ENCODE measurements around the gene IGFALS. TPM values are rescaled to one million over a fixed set of nuclear protein-coding genes. Genes with fewer than 3 reads are reported as not detected.

The IGFALS gene
- total RNA-seq, 2 donors from 2014 or later, result 0.28 to 0.54 TPM

GRCh38 chr16:1749152-1750117 is 44.1 kb downstream of the IGFALS start:
- no peak overlapping the region for H3K4me3 ChIP-seq
- H3K27me3 ChIP-seq (replicated peaks; ENCODE audit: insufficient read depth), result no peaks in the 10 kb centered on the region
- peaks cover 45% of the 10 kb centered on the region for H3K36me3 ChIP-seq
- no peaks in the 10 kb centered on the region for H3K4me1 ChIP-seq (ENCODE audit: control insufficient read depth in 1 of 2, low read depth in 2 of 2)
- no peak overlapping the region for H3K27ac ChIP-seq
- ATAC-seq (ENCODE audit: insufficient number of reproducible peaks, low FRiP score, low read depth) (no peak), DNase-seq (ENCODE audit: low spot score) (no peak)
- no peaks in the 10 kb centered on the region for H3K9me3 ChIP-seq
- TF ChIP-seq CTCF (IDR thresholded peaks at IDR 0.05), result no peak

DNA sequence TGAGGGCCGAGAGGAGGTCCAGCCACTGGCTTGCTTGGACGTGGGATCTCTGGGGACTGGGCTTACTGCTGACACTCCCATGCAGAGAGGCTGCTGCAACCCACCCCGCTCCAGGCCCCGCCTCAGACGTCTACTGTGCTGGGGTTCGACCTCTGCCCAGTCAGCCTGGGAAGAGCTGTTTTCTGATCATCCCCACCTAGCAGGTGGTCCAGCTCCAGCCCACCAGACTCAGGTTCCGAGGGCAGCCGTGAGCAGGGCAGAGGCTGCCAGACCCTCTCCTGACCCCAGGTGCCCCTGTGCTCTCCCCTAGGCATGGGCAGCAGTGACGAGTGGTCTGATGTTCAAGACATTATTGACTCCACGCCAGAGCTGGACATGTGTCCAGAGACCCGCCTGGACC is 45.6 kb downstream of the IGFALS start:
- no peak for DNase-seq (ENCODE audit: low spot score)
- Histone ChIP-seq H3K27me3 (replicated peaks; ENCODE audit: insufficient read depth) (no peaks in the 10 kb centered on the region), H3K27ac (no peak overlapping the region), H3K9me3 (no peaks in the 10 kb centered on the region), H3K4me3 (no peak overlapping the region), H3K36me3 (peaks cover 55% of the 10 kb centered on the region), H3K4me1 (ENCODE audit: control insufficient read depth in 1 of 2, low read depth in 2 of 2) (no peaks in the 10 kb centered on the region)
- TF ChIP-seq CTCF (IDR thresholded peaks at IDR 0.05), result no peak
- ATAC-seq (ENCODE audit: insufficient number of reproducible peaks, low FRiP score, low read depth), result no peak

- Histone ChIP-seq H3K27ac (no peak overlapping the region), H3K36me3 (peaks cover 45% of the 10 kb centered on the region), H3K27me3 (replicated peaks; ENCODE audit: insufficient read depth) (no peaks in the 10 kb centered on the region), H3K4me3 (no peak overlapping the region), H3K4me1 (ENCODE audit: control insufficient read depth in 1 of 2, low read depth in 2 of 2) (no peaks in the 10 kb centered on the region), H3K9me3 (no peaks in the 10 kb centered on the region)
- no peak for TF ChIP-seq CTCF (IDR thresholded peaks at IDR 0.05)
- no peak for ATAC-seq (ENCODE audit: insufficient number of reproducible peaks, low FRiP score, low read depth)
- no peak for DNase-seq (ENCODE audit: low spot score)
Measured at GRCh38 chr16:1746693-1747195, 46.8 kb downstream of the IGFALS start.

DNA sequence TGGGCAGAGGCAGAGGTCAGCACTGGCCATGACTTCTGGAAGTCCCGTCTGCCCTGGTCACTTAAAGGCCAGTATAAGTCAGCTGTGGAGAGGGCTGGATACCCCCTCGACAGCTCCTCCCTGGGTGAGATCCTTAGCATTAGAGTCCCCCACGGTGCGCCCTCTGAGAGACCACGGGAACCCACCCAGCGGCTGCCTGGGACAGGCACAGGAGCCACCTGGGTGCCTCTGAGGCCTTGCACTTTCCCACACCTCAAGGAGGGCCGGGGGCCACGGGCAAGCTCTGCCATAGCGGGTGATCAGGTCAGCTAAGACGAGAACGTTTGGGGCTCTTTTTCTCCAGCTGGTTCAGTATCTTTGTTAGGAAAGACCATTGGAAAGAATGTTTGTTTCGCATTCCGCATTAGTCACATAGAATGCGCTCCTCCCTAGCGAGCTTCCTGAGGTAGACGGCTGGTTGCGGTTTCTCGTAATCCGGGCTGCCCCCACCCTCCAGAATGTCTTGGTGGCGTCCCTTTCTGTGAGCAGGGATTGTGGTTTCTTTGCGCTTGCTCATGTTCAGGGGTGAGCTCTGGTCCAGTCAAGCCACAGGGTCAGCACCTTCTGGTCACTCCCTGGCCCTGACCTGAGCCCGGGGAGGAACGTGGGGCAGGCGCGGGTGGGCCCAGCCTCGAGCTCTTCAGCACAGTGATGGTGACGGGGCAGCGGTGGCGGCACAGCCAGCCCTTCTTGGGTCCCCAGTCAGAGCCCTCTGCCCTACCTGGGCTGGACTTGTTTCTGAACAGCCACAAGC is 47.4 kb downstream of the IGFALS start:
- ATAC-seq (ENCODE audit: insufficient number of reproducible peaks, low FRiP score, low read depth) (no peak), DNase-seq (ENCODE audit: low spot score) (no peak)
- H3K36me3 ChIP-seq, result peaks cover 39% of the 10 kb centered on the region
- H3K27ac ChIP-seq, result no peak overlapping the region
- H3K4me3 ChIP-seq, result no peak overlapping the region
- H3K9me3 ChIP-seq, result no peaks in the 10 kb centered on the region
- no peak for TF ChIP-seq CTCF (IDR thresholded peaks at IDR 0.05)
- H3K27me3 ChIP-seq (replicated peaks; ENCODE audit: insufficient read depth), result no peaks in the 10 kb centered on the region
- no peaks in the 10 kb centered on the region for H3K4me1 ChIP-seq (ENCODE audit: control insufficient read depth in 1 of 2, low read depth in 2 of 2)
